HepG2 (cell line): ENCODE results near the gene DMGDH. TPM values are rescaled to one million over a fixed set of nuclear protein-coding genes. Genes with fewer than 3 reads are reported as not detected.

Source experiments
- AGO1 ChIP-seq: fragments of 200-400 bp; formaldehyde crosslinking; IDR thresholded peaks from 2 replicates; pipeline ENCODE4 v1.6.1; 2017; ENCODE audit warnings: mild to moderate bottlenecking, low read depth, low read length, moderate library complexity; ENCODE audit not compliant: poor library complexity, severe bottlenecking
- ELF3 ChIP-seq: IDR thresholded peaks from 2 replicates; pipeline ENCODE4 v1.6.1; 2016; ENCODE audit warnings: missing genetic modification reagents, missing compliant biosample characterization
- FOXO1 ChIP-seq: sonication (generic); formaldehyde crosslinking; IDR thresholded peaks from 2 replicates; pipeline ENCODE4 v1.4.0; 2020; ENCODE audit warnings: missing genetic modification reagents
- HOXA3 ChIP-seq: sonication (generic); formaldehyde crosslinking; IDR thresholded peaks from 2 replicates; pipeline ENCODE4 v1.5.0; 2020; ENCODE audit warnings: missing genetic modification reagents
- KDM5B ChIP-seq: sonication (generic); formaldehyde crosslinking; IDR thresholded peaks from 2 replicates; pipeline ENCODE4 v1.4.0; 2020; ENCODE audit warnings: missing genetic modification reagents, mild to moderate bottlenecking, borderline replicate concordance
- KDM6A ChIP-seq: IDR thresholded peaks from 2 replicates; pipeline ENCODE4 v1.6.1; 2016; ENCODE audit warnings: low read depth
- MBNL3 ChIP-seq: fragments of 250-450 bp; sonication (Bioruptor Pico); conservative IDR thresholded peaks from 2 replicates; pipeline ENCODE4 v1.8.0; 2022; ENCODE audit warnings: mild to moderate bottlenecking, inconsistent platforms
- NFIB ChIP-seq: sonication (generic); formaldehyde crosslinking; IDR thresholded peaks from 2 replicates; pipeline ENCODE4 v1.9.0; 2021; ENCODE audit warnings: missing genetic modification reagents, mild to moderate bottlenecking, borderline replicate concordance
- RBFOX2 ChIP-seq: fragments of 200-400 bp; formaldehyde crosslinking; IDR thresholded peaks from 2 replicates; pipeline ENCODE4 v1.6.1; 2017; ENCODE audit warnings: low read depth, mild to moderate bottlenecking, low read length
- SIN3B ChIP-seq: fragments of 150-350 bp; IDR thresholded peaks from 2 replicates; pipeline ENCODE4 v1.6.1; 2014; ENCODE audit warnings: low read length
- ZBTB49 ChIP-seq: sonication (generic); formaldehyde crosslinking; IDR thresholded peaks from 2 replicates; pipeline ENCODE4 v1.4.0; 2020; ENCODE audit warnings: missing genetic modification reagents, borderline replicate concordance
- ZNF138 ChIP-seq: sonication (generic); formaldehyde crosslinking; IDR thresholded peaks from 2 replicates; pipeline ENCODE4 v1.5.0; 2020; ENCODE audit warnings: mild to moderate bottlenecking, low read depth, missing genetic modification reagents
- ZNF33A ChIP-seq: sonication (generic); formaldehyde crosslinking; IDR thresholded peaks from 2 replicates; pipeline ENCODE4 v1.5.1; 2020; ENCODE audit warnings: missing genetic modification reagents, mild to moderate bottlenecking, moderate library complexity, borderline replicate concordance
- ZNF33B ChIP-seq: sonication (generic); formaldehyde crosslinking; IDR thresholded peaks from 2 replicates; pipeline ENCODE4 v1.5.1; 2020; ENCODE audit warnings: mild to moderate bottlenecking, missing genetic modification reagents
- ZNF558 ChIP-seq: sonication (generic); formaldehyde crosslinking; IDR thresholded peaks from 2 replicates; pipeline ENCODE4 v1.9.0; 2022; ENCODE audit warnings: mild to moderate bottlenecking, missing genetic modification reagents, borderline replicate concordance
- polyA plus RNA-seq, 8 experiments: library from polyadenylated mRNA; depleted of rRNA in 3 of 8; stranded (reverse) in 7 of 8; unstranded in 1 of 8; fragments of >200 nt; fragmentation: Illumina TruSeq in 4 of 8; extraction: Trizol in 4 of 8; gene quantifications; 2 replicates each; pipeline versions ENCODE4 v1.2.1 to v1.2.3, GENCODE V29; 2011 to 2016; ENCODE audit warnings: low read depth in 4 of 8, missing spikeins in 1 of 8, mixed read lengths in 1 of 8; ENCODE audit not compliant: insufficient read depth in 1 of 8
- total RNA-seq, 5 experiments: library from RNA; depleted of rRNA; stranded (reverse); fragments of >200 nt; fragmentation: Illumina TruSeq; extraction: Trizol; gene quantifications; 2 replicates each; pipeline ENCODE4 v1.2.3, GENCODE V29; 2016; ENCODE audit warnings: low read depth in 1 of 5
- TF ChIP-seq, protein P1 (sequence below): sonication (generic); formaldehyde crosslinking; IDR thresholded peaks from 2 replicates; pipeline ENCODE4 v1.5.1; 2020; ENCODE audit warnings: mild to moderate bottlenecking, missing genetic modification reagents, borderline replicate concordance
- TF ChIP-seq, protein P2 (sequence below): sonication (generic); formaldehyde crosslinking; IDR thresholded peaks from 2 replicates; pipeline ENCODE4 v1.4.0; 2020; ENCODE audit warnings: mild to moderate bottlenecking, missing genetic modification reagents, borderline replicate concordance
- TF ChIP-seq, protein P3 (sequence below): sonication (generic); formaldehyde crosslinking; IDR thresholded peaks from 2 replicates; pipeline ENCODE4 v1.9.0; 2021; ENCODE audit warnings: missing genetic modification reagents, mild to moderate bottlenecking, borderline replicate concordance

The DMGDH gene
- total and polyA plus RNA-seq, 2 of the 13 experiments (the other 11 are each of a cell fraction or from before 2014, with no cell fraction given): 3.6 to 7.9 TPM

DNA sequence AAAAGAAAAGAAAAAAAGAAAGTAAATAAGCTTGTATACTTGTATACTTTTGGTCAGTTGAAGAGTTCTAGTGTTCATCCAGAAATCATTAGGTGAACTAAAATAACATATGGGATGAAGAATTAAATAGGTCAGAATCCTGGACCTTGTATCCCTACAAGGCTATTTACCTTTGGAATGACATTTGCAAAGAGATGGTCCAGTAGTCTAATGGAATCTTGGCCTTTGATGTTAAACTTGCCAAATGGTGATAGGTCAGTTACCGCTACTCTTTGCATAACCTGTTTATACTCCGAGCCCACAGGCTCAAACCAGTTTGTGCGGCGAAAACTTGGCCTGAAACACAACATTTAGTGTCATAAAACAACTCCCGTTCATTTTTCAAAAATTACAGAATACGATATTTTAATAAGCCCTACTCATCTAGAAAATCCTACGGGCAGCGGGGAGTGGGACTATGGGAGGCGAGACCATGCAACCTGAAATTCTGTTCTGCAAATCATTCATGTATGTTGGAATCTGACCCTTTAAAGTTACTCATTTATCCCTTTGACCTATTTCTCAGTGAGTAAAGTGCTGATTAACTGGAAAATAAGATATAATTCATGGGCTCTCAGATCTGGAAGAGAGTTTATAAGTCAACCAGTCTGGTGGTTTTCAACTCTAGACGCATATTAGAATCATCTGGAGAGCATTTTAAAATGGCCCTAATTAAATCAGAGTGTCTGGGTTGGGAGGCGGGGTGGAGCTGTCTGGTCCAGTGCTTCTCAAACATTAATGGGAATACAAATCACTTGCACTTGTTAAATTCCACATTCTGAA is 38.6 kb downstream of the DMGDH start (continued):
- TF ChIP-seq HOXA3 (CRISPR knock-in tag): peak; percentile 50; the same call in 1 of the 2 replicates
- TF ChIP-seq ELF3 (CRISPR knock-in tag): peak; percentile 46; the same call in 1 of the 2 replicates
- no peak for TF ChIP-seq ZNF558 (CRISPR knock-in tag)
- TF ChIP-seq FOXO1 (CRISPR knock-in tag): peak; percentile 93
- no peak for TF ChIP-seq ZNF33A (CRISPR knock-in tag)
- 0 out of 2 replicates have a peak, but pooled peaks have one; percentile 16 for TF ChIP-seq RBFOX2
- TF ChIP-seq SIN3B: no peak
- no peak for TF ChIP-seq NFIB (CRISPR knock-in tag)
- TF ChIP-seq, protein P1, sequence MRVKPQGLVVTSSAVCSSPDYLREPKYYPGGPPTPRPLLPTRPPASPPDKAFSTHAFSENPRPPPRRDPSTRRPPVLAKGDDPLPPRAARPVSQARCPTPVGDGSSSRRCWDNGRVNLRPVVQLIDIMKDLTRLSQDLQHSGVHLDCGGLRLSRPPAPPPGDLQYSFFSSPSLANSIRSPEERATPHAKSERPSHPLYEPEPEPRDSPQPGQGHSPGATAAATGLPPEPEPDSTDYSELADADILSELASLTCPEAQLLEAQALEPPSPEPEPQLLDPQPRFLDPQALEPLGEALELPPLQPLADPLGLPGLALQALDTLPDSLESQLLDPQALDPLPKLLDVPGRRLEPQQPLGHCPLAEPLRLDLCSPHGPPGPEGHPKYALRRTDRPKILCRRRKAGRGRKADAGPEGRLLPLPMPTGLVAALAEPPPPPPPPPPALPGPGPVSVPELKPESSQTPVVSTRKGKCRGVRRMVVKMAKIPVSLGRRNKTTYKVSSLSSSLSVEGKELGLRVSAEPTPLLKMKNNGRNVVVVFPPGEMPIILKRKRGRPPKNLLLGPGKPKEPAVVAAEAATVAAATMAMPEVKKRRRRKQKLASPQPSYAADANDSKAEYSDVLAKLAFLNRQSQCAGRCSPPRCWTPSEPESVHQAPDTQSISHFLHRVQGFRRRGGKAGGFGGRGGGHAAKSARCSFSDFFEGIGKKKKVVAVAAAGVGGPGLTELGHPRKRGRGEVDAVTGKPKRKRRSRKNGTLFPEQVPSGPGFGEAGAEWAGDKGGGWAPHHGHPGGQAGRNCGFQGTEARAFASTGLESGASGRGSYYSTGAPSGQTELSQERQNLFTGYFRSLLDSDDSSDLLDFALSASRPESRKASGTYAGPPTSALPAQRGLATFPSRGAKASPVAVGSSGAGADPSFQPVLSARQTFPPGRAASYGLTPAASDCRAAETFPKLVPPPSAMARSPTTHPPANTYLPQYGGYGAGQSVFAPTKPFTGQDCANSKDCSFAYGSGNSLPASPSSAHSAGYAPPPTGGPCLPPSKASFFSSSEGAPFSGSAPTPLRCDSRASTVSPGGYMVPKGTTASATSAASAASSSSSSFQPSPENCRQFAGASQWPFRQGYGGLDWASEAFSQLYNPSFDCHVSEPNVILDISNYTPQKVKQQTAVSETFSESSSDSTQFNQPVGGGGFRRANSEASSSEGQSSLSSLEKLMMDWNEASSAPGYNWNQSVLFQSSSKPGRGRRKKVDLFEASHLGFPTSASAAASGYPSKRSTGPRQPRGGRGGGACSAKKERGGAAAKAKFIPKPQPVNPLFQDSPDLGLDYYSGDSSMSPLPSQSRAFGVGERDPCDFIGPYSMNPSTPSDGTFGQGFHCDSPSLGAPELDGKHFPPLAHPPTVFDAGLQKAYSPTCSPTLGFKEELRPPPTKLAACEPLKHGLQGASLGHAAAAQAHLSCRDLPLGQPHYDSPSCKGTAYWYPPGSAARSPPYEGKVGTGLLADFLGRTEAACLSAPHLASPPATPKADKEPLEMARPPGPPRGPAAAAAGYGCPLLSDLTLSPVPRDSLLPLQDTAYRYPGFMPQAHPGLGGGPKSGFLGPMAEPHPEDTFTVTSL: peak; percentile 83; the same call in 1 of the 2 replicates
- no peak for TF ChIP-seq ZNF33B (CRISPR knock-in tag)
- no peak for TF ChIP-seq AGO1
- TF ChIP-seq KDM6A (CRISPR knock-in tag): peak; percentile 78
- TF ChIP-seq, protein P2, sequence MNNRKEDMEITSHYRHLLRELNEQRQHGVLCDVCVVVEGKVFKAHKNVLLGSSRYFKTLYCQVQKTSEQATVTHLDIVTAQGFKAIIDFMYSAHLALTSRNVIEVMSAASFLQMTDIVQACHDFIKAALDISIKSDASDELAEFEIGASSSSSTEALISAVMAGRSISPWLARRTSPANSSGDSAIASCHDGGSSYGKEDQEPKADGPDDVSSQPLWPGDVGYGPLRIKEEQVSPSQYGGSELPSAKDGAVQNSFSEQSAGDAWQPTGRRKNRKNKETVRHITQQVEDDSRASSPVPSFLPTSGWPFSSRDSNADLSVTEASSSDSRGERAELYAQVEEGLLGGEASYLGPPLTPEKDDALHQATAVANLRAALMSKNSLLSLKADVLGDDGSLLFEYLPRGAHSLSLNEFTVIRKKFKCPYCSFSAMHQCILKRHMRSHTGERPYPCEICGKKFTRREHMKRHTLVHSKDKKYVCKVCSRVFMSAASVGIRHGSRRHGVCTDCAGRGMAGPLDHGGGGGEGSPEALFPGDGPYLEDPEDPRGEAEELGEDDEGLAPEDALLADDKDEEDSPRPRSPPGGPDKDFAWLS (CRISPR knock-in tag): no peak
- no peak for TF ChIP-seq ZBTB49 (CRISPR knock-in tag)
- no peak for TF ChIP-seq KDM5B (CRISPR knock-in tag)
- TF ChIP-seq ZNF138: no peak
- TF ChIP-seq MBNL3: no peak
- TF ChIP-seq, protein P3, sequence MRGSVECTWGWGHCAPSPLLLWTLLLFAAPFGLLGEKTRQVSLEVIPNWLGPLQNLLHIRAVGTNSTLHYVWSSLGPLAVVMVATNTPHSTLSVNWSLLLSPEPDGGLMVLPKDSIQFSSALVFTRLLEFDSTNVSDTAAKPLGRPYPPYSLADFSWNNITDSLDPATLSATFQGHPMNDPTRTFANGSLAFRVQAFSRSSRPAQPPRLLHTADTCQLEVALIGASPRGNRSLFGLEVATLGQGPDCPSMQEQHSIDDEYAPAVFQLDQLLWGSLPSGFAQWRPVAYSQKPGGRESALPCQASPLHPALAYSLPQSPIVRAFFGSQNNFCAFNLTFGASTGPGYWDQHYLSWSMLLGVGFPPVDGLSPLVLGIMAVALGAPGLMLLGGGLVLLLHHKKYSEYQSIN (CRISPR knock-in tag): no peak
